K562 (cell line): ENCODE data around the gene WEE1. TPM values are rescaled to one million over a fixed set of nuclear protein-coding genes. Genes with fewer than 3 reads are reported as not detected.
A peak's percentile ranks its signal among the peaks of the same experiment; 100 is the strongest.

Experiments
- C11orf30 ChIP-seq: fragments of 450-650 bp; IDR thresholded peaks from 2 replicates; pipeline ENCODE4 v1.6.1; 2016; ENCODE audit warnings: low read depth, mild to moderate bottlenecking
- CBFA2T2 ChIP-seq: fragments of 450-650 bp; conservative IDR thresholded peaks from 2 replicates; pipeline ENCODE4 v1.6.1; 2017; ENCODE audit warnings: mild to moderate bottlenecking
- CREM ChIP-seq: IDR thresholded peaks from 2 replicates; pipeline ENCODE4 v1.6.1; 2014; ENCODE audit warnings: antibody characterized with exemption, low read depth
- ESRRA ChIP-seq: fragments of 450-650 bp; IDR thresholded peaks from 2 replicates; pipeline ENCODE4 v1.6.1; 2014; ENCODE audit warnings: low read depth, mild to moderate bottlenecking, moderate library complexity, borderline replicate concordance
- ETV1 ChIP-seq: fragments of 450-650 bp; conservative IDR thresholded peaks from 2 replicates; pipeline ENCODE4 v1.6.1; 2016; ENCODE audit warnings: missing genetic modification characterization, control low read depth, low read depth, missing compliant biosample characterization
- HDAC2 ChIP-seq: fragments of 450-650 bp; IDR thresholded peaks from 2 replicates; pipeline ENCODE4 v1.6.1; 2016; ENCODE audit warnings: mild to moderate bottlenecking
- PRMT5 ChIP-seq: sonication (generic); formaldehyde crosslinking; IDR thresholded peaks from 2 replicates; pipeline ENCODE4 v1.5.0; 2020; ENCODE audit warnings: missing genetic modification reagents
- RFX7 ChIP-seq: fragments of 250-450 bp; sonication (Bioruptor Pico); IDR thresholded peaks from 2 replicates; pipeline ENCODE4 v1.5.1; 2021; ENCODE audit warnings: mild to moderate bottlenecking
- TCF3 ChIP-seq: sonication (generic); formaldehyde crosslinking; IDR thresholded peaks from 2 replicates; pipeline ENCODE4 v1.4.0; 2020; ENCODE audit warnings: mild to moderate bottlenecking, missing genetic modification reagents
- TCF7 ChIP-seq: sonication (generic); IDR thresholded peaks from 2 replicates; pipeline ENCODE4 v1.6.1; 2016; ENCODE audit warnings: antibody characterized with exemption, borderline replicate concordance
- TOE1 ChIP-seq, 2 experiments: fragments of 450-650 bp in 1 of 2; sonication (generic) in 1 of 2; formaldehyde crosslinking in 1 of 2; IDR thresholded peaks; 2 replicates each; pipeline versions ENCODE4 v1.7.1 to v1.8.0; 2016 to 2022; ENCODE audit warnings: borderline replicate concordance in 2 of 2, mild to moderate bottlenecking in 2 of 2, antibody characterized with exemption in 1 of 2, inconsistent platforms in 1 of 2, low read depth in 1 of 2, missing genetic modification reagents in 1 of 2, moderate library complexity in 1 of 2
- TRIM24 ChIP-seq, 2 experiments: fragments of 450-650 bp; IDR thresholded peaks; 2 replicates each; pipeline ENCODE4 v1.6.1; 2016
- polyA plus RNA-seq, 8 experiments: library from polyadenylated mRNA; depleted of rRNA in 4 of 8; stranded (reverse) in 5 of 8; unstranded in 3 of 8; fragments of >200 nt; fragmentation: Nextera tagmentation in 2 of 8; fragmentation: Illumina TruSeq in 1 of 8; extraction: Ambion mirVana in 2 of 8; extraction: Trizol in 1 of 8; gene quantifications; 2 replicates each; pipeline versions ENCODE4 v1.2.1 to v1.2.3, GENCODE V29; 2011 to 2014; ENCODE audit warnings: inconsistent platforms in 1 of 8, missing spikeins in 1 of 8
- total RNA-seq, 7 experiments: library from RNA; depleted of rRNA in 6 of 7; stranded (reverse); fragments of >200 nt in 6 of 7; fragmentation: Illumina TruSeq in 2 of 7; extraction: Trizol in 2 of 7; gene quantifications; 2 replicates each; pipeline versions ENCODE4 v1.2.1 to v1.2.3, GENCODE V29; 2011 to 2021; ENCODE audit warnings: low replicate concordance in 1 of 7
- TF ChIP-seq, protein P1 (sequence below): fragments of 250-450 bp; sonication (Bioruptor Pico); IDR thresholded peaks from 2 replicates; pipeline ENCODE4 v1.5.0; 2021
- TF ChIP-seq, protein P2 (sequence below): IDR thresholded peaks from 2 replicates; pipeline ENCODE4 v1.6.1; 2011; ENCODE audit not compliant: insufficient read length; ENCODE audit errors: extremely low read depth
- TF ChIP-seq, protein P3 (sequence below): sonication (generic); formaldehyde crosslinking; IDR thresholded peaks from 2 replicates; pipeline ENCODE4 v1.8.0; 2022; ENCODE audit warnings: missing genetic modification reagents, mild to moderate bottlenecking, borderline replicate concordance
- TF ChIP-seq, protein P4 (sequence below): fragments of 450-650 bp; IDR thresholded peaks from 2 replicates; pipeline ENCODE4 v1.6.1; 2017; ENCODE audit warnings: antibody characterized with exemption, mild to moderate bottlenecking
- TF ChIP-seq, protein P5 (sequence below): fragments of 450-650 bp; IDR thresholded peaks from one replicate; pipeline ENCODE4 v1.6.1; 2018; ENCODE audit warnings: mild to moderate bottlenecking, moderate library complexity; ENCODE audit not compliant: partially characterized antibody
- TF ChIP-seq, protein P6 (sequence below): sonication (generic); formaldehyde crosslinking; IDR thresholded peaks from 2 replicates; pipeline ENCODE4 v1.8.0; 2022; ENCODE audit warnings: missing genetic modification reagents, mild to moderate bottlenecking, moderate library complexity, borderline replicate concordance

The WEE1 gene
- total and polyA plus RNA-seq, 9 of the 15 experiments (the other 6 are each of a cell fraction or from before 2014, with no cell fraction given), result 21.9 to 99.0 (median 67.4) TPM

DNA sequence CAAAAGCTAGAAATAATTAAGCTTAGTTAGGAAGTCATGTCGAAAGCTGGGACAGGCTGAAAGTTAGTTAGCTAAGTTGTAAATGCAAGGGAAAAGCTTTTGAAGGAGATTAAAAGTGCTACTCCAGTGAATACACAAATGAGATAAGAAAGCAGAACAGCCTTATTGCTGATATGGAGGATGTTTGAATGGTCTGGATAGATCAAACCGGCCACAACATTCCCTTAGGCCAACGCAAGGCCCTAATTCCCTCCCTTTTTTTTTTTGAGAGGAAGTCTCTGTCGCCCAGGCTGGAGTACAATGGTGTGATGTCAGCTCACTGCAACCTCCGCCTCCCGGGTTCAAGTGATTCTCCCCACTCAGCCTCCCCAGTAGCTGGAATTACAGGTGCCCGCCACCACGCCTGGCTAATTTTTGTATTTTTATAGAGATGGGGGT lies 23.3 kb upstream of the WEE1 start (continued):
- 0 out of 2 replicates have a peak, but pooled peaks have one; percentile 34 for TF ChIP-seq ESRRA
- TF ChIP-seq, protein P1, sequence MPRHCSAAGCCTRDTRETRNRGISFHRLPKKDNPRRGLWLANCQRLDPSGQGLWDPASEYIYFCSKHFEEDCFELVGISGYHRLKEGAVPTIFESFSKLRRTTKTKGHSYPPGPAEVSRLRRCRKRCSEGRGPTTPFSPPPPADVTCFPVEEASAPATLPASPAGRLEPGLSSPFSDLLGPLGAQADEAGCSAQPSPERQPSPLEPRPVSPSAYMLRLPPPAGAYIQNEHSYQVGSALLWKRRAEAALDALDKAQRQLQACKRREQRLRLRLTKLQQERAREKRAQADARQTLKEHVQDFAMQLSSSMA (CRISPR knock-in tag), result no peak
- TF ChIP-seq TCF7, result peak; percentile 66; the same call in 1 of the 2 replicates
- TF ChIP-seq TOE1 (IDR thresholded peaks at IDR 0.05; ENCODE audit: borderline replicate concordance), result 0 out of 2 replicates have a peak, but pooled peaks have one; percentile 16
- no peak for TF ChIP-seq TOE1 (CRISPR knock-in tag; IDR thresholded peaks at IDR 0.05; ENCODE audit: borderline replicate concordance, low read depth)
- no peak for TF ChIP-seq ETV1 (tag)
- peak; percentile 24; the same call in 1 of the 2 replicates for TF ChIP-seq C11orf30
- TF ChIP-seq HDAC2, result peak; percentile 75
- no peak for TF ChIP-seq PRMT5
- TF ChIP-seq, protein P2, sequence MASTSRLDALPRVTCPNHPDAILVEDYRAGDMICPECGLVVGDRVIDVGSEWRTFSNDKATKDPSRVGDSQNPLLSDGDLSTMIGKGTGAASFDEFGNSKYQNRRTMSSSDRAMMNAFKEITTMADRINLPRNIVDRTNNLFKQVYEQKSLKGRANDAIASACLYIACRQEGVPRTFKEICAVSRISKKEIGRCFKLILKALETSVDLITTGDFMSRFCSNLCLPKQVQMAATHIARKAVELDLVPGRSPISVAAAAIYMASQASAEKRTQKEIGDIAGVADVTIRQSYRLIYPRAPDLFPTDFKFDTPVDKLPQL, result no peak
- TF ChIP-seq TCF3 (CRISPR knock-in tag), result peak; percentile 72
- TF ChIP-seq CREM, result peak; percentile 25; the same call in 1 of the 2 replicates
- peak; percentile 69 to 81 for TF ChIP-seq TRIM24 (IDR thresholded peaks at IDR 0.05)
- TF ChIP-seq, protein P3, sequence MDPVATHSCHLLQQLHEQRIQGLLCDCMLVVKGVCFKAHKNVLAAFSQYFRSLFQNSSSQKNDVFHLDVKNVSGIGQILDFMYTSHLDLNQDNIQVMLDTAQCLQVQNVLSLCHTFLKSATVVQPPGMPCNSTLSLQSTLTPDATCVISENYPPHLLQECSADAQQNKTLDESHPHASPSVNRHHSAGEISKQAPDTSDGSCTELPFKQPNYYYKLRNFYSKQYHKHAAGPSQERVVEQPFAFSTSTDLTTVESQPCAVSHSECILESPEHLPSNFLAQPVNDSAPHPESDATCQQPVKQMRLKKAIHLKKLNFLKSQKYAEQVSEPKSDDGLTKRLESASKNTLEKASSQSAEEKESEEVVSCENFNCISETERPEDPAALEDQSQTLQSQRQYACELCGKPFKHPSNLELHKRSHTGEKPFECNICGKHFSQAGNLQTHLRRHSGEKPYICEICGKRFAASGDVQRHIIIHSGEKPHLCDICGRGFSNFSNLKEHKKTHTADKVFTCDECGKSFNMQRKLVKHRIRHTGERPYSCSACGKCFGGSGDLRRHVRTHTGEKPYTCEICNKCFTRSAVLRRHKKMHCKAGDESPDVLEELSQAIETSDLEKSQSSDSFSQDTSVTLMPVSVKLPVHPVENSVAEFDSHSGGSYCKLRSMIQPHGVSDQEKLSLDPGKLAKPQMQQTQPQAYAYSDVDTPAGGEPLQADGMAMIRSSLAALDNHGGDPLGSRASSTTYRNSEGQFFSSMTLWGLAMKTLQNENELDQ (CRISPR knock-in tag), result no peak
- TF ChIP-seq, protein P4, sequence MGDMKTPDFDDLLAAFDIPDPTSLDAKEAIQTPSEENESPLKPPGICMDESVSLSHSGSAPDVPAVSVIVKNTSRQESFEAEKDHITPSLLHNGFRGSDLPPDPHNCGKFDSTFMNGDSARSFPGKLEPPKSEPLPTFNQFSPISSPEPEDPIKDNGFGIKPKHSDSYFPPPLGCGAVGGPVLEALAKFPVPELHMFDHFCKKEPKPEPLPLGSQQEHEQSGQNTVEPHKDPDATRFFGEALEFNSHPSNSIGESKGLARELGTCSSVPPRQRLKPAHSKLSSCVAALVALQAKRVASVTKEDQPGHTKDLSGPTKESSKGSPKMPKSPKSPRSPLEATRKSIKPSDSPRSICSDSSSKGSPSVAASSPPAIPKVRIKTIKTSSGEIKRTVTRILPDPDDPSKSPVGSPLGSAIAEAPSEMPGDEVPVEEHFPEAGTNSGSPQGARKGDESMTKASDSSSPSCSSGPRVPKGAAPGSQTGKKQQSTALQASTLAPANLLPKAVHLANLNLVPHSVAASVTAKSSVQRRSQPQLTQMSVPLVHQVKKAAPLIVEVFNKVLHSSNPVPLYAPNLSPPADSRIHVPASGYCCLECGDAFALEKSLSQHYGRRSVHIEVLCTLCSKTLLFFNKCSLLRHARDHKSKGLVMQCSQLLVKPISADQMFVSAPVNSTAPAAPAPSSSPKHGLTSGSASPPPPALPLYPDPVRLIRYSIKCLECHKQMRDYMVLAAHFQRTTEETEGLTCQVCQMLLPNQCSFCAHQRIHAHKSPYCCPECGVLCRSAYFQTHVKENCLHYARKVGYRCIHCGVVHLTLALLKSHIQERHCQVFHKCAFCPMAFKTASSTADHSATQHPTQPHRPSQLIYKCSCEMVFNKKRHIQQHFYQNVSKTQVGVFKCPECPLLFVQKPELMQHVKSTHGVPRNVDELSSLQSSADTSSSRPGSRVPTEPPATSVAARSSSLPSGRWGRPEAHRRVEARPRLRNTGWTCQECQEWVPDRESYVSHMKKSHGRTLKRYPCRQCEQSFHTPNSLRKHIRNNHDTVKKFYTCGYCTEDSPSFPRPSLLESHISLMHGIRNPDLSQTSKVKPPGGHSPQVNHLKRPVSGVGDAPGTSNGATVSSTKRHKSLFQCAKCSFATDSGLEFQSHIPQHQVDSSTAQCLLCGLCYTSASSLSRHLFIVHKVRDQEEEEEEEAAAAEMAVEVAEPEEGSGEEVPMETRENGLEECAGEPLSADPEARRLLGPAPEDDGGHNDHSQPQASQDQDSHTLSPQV, result peak; percentile 63
- TF ChIP-seq, protein P5, sequence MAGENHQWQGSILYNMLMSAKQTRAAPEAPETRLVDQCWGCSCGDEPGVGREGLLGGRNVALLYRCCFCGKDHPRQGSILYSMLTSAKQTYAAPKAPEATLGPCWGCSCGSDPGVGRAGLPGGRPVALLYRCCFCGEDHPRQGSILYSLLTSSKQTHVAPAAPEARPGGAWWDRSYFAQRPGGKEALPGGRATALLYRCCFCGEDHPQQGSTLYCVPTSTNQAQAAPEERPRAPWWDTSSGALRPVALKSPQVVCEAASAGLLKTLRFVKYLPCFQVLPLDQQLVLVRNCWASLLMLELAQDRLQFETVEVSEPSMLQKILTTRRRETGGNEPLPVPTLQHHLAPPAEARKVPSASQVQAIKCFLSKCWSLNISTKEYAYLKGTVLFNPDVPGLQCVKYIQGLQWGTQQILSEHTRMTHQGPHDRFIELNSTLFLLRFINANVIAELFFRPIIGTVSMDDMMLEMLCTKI, result no peak
- TF ChIP-seq, protein P6, sequence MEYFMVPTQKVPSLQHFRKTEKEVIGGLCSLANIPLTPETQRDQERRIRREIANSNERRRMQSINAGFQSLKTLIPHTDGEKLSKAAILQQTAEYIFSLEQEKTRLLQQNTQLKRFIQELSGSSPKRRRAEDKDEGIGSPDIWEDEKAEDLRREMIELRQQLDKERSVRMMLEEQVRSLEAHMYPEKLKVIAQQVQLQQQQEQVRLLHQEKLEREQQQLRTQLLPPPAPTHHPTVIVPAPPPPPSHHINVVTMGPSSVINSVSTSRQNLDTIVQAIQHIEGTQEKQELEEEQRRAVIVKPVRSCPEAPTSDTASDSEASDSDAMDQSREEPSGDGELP (CRISPR knock-in tag), result 0 out of 2 replicates have a peak, but pooled peaks have one; percentile 11
- TF ChIP-seq RFX7 (CRISPR knock-in tag), result no peak
- peak; percentile 61 for TF ChIP-seq CBFA2T2
